GM23248 (cell line): ENCODE data around the gene SPTLC3.

ENCODE experiments used
- EZH2 ChIP-seq: fragments of 200-600 bp; sonication (generic); IDR thresholded peaks from 2 replicates; pipeline ENCODE4 v1.6.1; 2018; ENCODE audit warnings: antibody characterized with exemption, mild to moderate bottlenecking; ENCODE audit not compliant: insufficient read depth, poor library complexity, severe bottlenecking
- EZH2phosphoT487 ChIP-seq: fragments of 200-600 bp; sonication (generic); IDR thresholded peaks from 2 replicates; pipeline ENCODE4 v1.6.1; 2018; ENCODE audit warnings: antibody characterized with exemption, moderate library complexity, mild to moderate bottlenecking, low read depth; ENCODE audit not compliant: insufficient read depth

DNA sequence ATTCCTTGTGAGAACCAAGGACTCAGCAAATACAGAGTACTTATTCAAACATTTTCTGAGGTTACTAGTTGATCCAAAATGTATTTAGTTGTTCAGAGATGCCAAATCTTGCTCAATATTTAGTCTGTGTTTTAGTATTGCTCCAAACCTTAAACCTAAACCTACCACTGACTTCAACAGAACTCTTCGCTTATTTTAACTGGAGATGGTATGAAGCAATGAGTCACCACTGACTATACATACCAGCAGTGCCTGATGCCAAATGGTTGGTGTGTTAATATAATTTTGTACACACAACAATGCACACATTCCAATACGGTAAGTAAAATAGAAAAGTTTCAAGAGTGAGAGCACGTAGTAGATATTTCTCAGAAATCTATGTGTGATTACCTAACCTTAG, 1.9 kb upstream of the SPTLC3 start:
- TF ChIP-seq EZH2 = no peak
- TF ChIP-seq EZH2phosphoT487 = no peak
